ENCODE results near the gene KCNJ14.
"Not testable (repeated sequence)": the region's sequence is repeated elsewhere in the genome, so short reads cannot be mapped to it uniquely, and the experiment has no call there.

KCNJ14 gene

GRCh38 chr19:48480183-48480557 is 24.8 kb downstream of the KCNJ14 start:
- in situ Hi-C loops (cut with MboI; ENCODE audit: low sequenced_read_pairs, unreplicated experiment): no loop called here
- no peak for TF ChIP-seq CTCF (IDR thresholded peaks at IDR 0.05; ENCODE audit: borderline replicate concordance, control extremely low read depth, extremely low read depth, insufficient read depth, missing control alignments)
- no peak for DNase-seq (ENCODE audit: low spot score)

GRCh38 chr19:48480558-48481500 is 25.5 kb downstream of the KCNJ14 start:
- no peak for TF ChIP-seq CTCF (IDR thresholded peaks at IDR 0.05; ENCODE audit: borderline replicate concordance, control extremely low read depth, extremely low read depth, insufficient read depth, missing control alignments)
- in situ Hi-C loops (cut with MboI; ENCODE audit: low sequenced_read_pairs, unreplicated experiment): no loop called here
- peak; percentile 63 for DNase-seq (ENCODE audit: low spot score)

GRCh38 chr19:48481846-48482639 is 26.7 kb downstream of the KCNJ14 start:
- TF ChIP-seq CTCF (IDR thresholded peaks at IDR 0.05; ENCODE audit: borderline replicate concordance, control extremely low read depth, extremely low read depth, insufficient read depth, missing control alignments): no peak
- in situ Hi-C loops (cut with MboI; ENCODE audit: low sequenced_read_pairs, unreplicated experiment): no loop called here
- DNase-seq (ENCODE audit: low spot score): no peak

DNA sequence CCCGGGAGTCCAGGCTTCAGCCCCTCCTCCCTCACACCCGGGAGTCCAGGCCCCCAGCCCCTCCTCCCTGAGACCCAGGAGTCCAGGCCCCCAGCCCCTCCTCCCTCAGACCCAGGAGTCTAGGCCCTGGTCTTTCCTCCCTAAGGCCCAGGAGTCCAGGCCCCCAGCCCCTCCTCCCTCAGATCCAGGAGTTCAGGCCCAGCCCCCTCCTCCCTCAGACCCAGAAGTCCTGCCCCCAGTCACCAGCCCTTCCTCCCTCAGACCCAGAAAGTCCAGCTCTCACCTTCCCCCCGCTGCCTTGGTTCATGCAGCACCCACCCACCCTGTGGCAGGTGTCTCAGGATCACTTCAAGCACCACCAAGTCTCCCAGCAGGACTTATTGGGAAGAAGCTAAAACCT is 27.9 kb downstream of the KCNJ14 start:
- DNase-seq (ENCODE audit: low spot score): no peak
- in situ Hi-C loops (cut with MboI; ENCODE audit: low sequenced_read_pairs, unreplicated experiment): no loop called here
- TF ChIP-seq CTCF (IDR thresholded peaks at IDR 0.05; ENCODE audit: borderline replicate concordance, control extremely low read depth, extremely low read depth, insufficient read depth, missing control alignments): no peak

GRCh38 chr19:48484247-48484893 is 29.0 kb downstream of the KCNJ14 start:
- DNase-seq (ENCODE audit: low spot score): no peak
- no peak for TF ChIP-seq CTCF (IDR thresholded peaks at IDR 0.05; ENCODE audit: borderline replicate concordance, control extremely low read depth, extremely low read depth, insufficient read depth, missing control alignments)
- in situ Hi-C loops (cut with MboI; ENCODE audit: low sequenced_read_pairs, unreplicated experiment): no loop called here

DNA sequence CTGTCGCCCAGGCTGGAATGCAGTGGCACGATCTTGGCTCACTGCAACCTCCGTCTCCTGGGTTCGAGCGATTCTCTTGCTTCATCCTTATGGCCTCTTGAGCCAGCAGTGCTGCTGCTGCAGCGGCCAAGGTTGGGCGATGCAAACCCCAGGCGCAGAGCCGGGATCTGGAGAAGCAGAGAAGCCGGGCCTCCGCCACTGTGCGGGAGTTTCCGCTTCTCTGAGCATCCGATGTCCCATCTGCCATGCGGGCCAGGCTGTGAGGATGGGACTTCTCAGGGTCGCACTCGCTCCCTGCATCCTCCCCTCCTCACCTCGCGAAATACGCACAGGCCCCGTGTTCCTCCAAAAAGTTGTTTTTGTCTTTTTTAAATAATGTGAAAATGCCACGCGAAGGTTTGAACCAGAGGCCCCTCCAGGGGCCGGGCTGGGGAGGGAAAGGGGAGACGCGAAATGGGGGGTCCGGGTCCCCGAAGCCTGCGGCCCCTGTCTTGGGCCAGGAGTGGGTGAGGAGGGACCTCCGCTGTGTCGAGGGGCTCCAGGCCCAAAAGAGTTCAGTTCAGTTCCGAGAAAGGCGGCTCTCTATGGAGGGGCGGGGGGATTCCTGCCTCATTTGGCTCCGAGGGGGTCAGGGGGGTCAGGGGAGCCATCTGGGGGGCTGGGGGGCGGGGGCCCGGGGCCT is 29.7 kb downstream of the KCNJ14 start:
- TF ChIP-seq CTCF (IDR thresholded peaks at IDR 0.05; ENCODE audit: borderline replicate concordance, control extremely low read depth, extremely low read depth, insufficient read depth, missing control alignments): no peak
- DNase-seq (ENCODE audit: low spot score): no peak
- in situ Hi-C loops (cut with MboI; ENCODE audit: low sequenced_read_pairs, unreplicated experiment): no loop called here

DNA sequence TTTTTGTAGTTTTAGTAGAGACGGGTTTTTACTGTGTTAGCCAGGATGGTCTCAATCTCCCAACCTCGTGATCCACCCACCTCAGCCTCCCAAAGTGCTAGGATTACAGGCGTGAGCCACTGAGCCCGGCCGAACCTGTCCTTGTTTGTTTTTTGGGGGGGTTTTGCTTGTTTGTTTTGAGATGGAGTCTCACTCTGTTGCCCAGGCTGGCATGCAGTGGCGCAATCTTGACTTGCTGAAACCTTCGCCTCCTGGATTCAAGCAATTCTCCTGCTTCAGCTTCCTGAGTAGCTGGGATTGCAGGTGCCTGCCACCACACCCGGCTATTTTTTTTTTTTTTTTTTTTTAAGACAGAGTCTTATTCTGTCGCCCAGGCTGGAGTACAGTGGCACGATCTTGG is 31.3 kb downstream of the KCNJ14 start:
- in situ Hi-C loops (cut with MboI; ENCODE audit: low sequenced_read_pairs, unreplicated experiment); DNase-seq (ENCODE audit: low spot score): not testable (repeated sequence)
